K562 (cell line): ENCODE results near the gene NCKIPSD. TPM values are rescaled to one million over a fixed set of nuclear protein-coding genes. Genes with fewer than 3 reads are reported as not detected.

Source experiments
- BRCA1 ChIP-seq, 2 experiments: fragments of 450-650 bp in 1 of 2; sonication (generic) in 1 of 2; formaldehyde crosslinking in 1 of 2; IDR thresholded peaks; 2 replicates each; pipeline versions ENCODE4 v1.5.0 to v1.6.1; 2017 to 2020; ENCODE audit warnings: mild to moderate bottlenecking in 1 of 2, missing genetic modification reagents in 1 of 2
- CBX3 ChIP-seq, 2 experiments: IDR thresholded peaks; 1 replicate in 1 of 2; 2 replicates in 1 of 2; pipeline ENCODE4 v1.6.1; 2012; ENCODE audit warnings: inconsistent platforms in 2 of 2, low read length in 2 of 2, borderline replicate concordance in 1 of 2, control low read depth in 1 of 2
- CXXC5 ChIP-seq: fragments of 250-450 bp; sonication (Bioruptor Pico); IDR thresholded peaks from 2 replicates; pipeline ENCODE4 v1.8.0; 2022; ENCODE audit warnings: inconsistent platforms, mild to moderate bottlenecking, moderate library complexity
- EHMT2 ChIP-seq: fragments of 450-650 bp; IDR thresholded peaks from 2 replicates; pipeline ENCODE4 v1.6.1; 2018; ENCODE audit warnings: antibody characterized with exemption
- FOXP1 ChIP-seq: sonication (generic); formaldehyde crosslinking; IDR thresholded peaks from 2 replicates; pipeline ENCODE4 v1.8.0; 2022; ENCODE audit warnings: mild to moderate bottlenecking, missing genetic modification reagents
- NR3C1 ChIP-seq: sonication (generic); formaldehyde crosslinking; IDR thresholded peaks from 2 replicates; pipeline ENCODE4 v1.8.1; 2022; ENCODE audit warnings: missing genetic modification reagents
- PHF20 ChIP-seq: fragments of 450-650 bp; IDR thresholded peaks from 2 replicates; pipeline ENCODE4 v1.6.1; 2018; ENCODE audit not compliant: partially characterized antibody
- RCOR1 ChIP-seq, 2 experiments: IDR thresholded peaks; 2 replicates each; pipeline ENCODE4 v1.6.1; 2012; ENCODE audit warnings: low read depth in 2 of 2, low read length in 2 of 2, borderline replicate concordance in 1 of 2, improper control_type of control experiment in 1 of 2
- STAT5B ChIP-seq: fragments of 250-450 bp; sonication (Bioruptor Pico); IDR thresholded peaks from 2 replicates; pipeline ENCODE4 v1.8.0; 2021; ENCODE audit warnings: mild to moderate bottlenecking, inconsistent platforms
- XRCC5 ChIP-seq: fragments of 200-400 bp; formaldehyde crosslinking; IDR thresholded peaks from 2 replicates; pipeline ENCODE4 v1.6.1; 2017; ENCODE audit warnings: low read depth, mild to moderate bottlenecking, low read length
- ZC3H8 ChIP-seq: fragments of 450-650 bp; IDR thresholded peaks from 2 replicates; pipeline ENCODE4 v1.6.1; 2017
- ZNF77 ChIP-seq: fragments of 250-450 bp; sonication (Bioruptor Pico); IDR thresholded peaks from 2 replicates; pipeline ENCODE4 v1.5.0; 2020
- polyA plus RNA-seq, 8 experiments: library from polyadenylated mRNA; depleted of rRNA in 4 of 8; stranded (reverse) in 5 of 8; unstranded in 3 of 8; fragments of >200 nt; fragmentation: Nextera tagmentation in 2 of 8; fragmentation: Illumina TruSeq in 1 of 8; extraction: Ambion mirVana in 2 of 8; extraction: Trizol in 1 of 8; gene quantifications; 2 replicates each; pipeline versions ENCODE4 v1.2.1 to v1.2.3, GENCODE V29; 2011 to 2014; ENCODE audit warnings: inconsistent platforms in 1 of 8, missing spikeins in 1 of 8
- total RNA-seq, 7 experiments: library from RNA; depleted of rRNA in 6 of 7; stranded (reverse); fragments of >200 nt in 6 of 7; fragmentation: Illumina TruSeq in 2 of 7; extraction: Trizol in 2 of 7; gene quantifications; 2 replicates each; pipeline versions ENCODE4 v1.2.1 to v1.2.3, GENCODE V29; 2011 to 2021; ENCODE audit warnings: low replicate concordance in 1 of 7
- TF ChIP-seq, protein P1 (sequence below): fragments of 200-800 bp; sonication (Bioruptor generic); IDR thresholded peaks from 2 replicates; pipeline ENCODE4 v1.6.1; 2017; ENCODE audit warnings: missing genetic modification characterization, missing compliant biosample characterization
- TF ChIP-seq, protein P2 (sequence below): sonication (generic); formaldehyde crosslinking; IDR thresholded peaks from 2 replicates; pipeline ENCODE4 v1.8.1; 2023; ENCODE audit warnings: missing genetic modification reagents, mild to moderate bottlenecking, borderline replicate concordance
- TF ChIP-seq, protein P3 (sequence below): sonication (generic); formaldehyde crosslinking; IDR thresholded peaks from 2 replicates; pipeline ENCODE4 v1.9.0; 2022; ENCODE audit warnings: mild to moderate bottlenecking, missing genetic modification reagents
- TF ChIP-seq, protein P4 (sequence below): sonication (generic); formaldehyde crosslinking; IDR thresholded peaks from 2 replicates; pipeline ENCODE4 v1.8.0; 2023; ENCODE audit warnings: mild to moderate bottlenecking, missing genetic modification reagents

Gene NCKIPSD
- total and polyA plus RNA-seq, 9 of the 15 experiments (the other 6 are each of a cell fraction or from before 2014, with no cell fraction given) = 0.49 to 24.4 (median 12.3) TPM

DNA sequence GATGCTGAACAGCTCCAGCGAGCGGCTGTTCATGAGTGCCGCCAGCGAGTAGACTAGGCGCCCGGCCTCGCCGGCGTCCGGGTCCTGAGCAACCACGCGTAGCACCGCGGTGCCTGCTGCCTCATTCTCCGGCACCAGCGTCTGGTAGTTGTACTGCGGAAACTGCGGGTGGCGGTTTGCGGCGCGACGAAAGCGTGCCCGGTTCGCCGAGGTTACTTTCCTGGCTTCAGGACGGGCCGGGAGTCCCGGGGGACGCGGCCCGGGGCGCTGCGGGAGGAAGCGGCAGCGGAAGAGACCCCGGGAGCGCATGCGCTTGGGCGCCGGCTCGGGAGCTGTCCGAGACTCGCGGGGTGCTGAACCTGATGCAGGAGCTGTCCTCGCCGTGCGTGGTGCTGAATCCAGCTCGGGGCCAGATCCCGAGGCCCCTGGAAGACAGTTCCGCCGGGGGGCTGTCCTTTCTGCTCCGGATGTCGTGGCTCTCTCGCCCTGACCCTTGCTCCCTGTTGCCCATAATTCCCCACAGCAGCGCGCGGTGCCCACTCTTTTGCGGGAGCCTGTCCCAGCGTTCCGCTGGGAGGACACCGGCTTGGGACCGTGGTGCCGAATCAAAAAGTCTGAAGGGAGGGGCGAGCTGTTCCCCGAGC, 24.1 kb downstream of the NCKIPSD start (continued):
- 0 out of 3 replicates have a peak, but pooled peaks of 1 of the 2 experiments have one; percentile 51 for TF ChIP-seq CBX3 (IDR thresholded peaks at IDR 0.05; ENCODE audit: borderline replicate concordance in 1 of 2, low read length in 2 of 2)
- no peak for TF ChIP-seq ZC3H8
- TF ChIP-seq EHMT2 = peak; percentile 100
- TF ChIP-seq, protein P1, sequence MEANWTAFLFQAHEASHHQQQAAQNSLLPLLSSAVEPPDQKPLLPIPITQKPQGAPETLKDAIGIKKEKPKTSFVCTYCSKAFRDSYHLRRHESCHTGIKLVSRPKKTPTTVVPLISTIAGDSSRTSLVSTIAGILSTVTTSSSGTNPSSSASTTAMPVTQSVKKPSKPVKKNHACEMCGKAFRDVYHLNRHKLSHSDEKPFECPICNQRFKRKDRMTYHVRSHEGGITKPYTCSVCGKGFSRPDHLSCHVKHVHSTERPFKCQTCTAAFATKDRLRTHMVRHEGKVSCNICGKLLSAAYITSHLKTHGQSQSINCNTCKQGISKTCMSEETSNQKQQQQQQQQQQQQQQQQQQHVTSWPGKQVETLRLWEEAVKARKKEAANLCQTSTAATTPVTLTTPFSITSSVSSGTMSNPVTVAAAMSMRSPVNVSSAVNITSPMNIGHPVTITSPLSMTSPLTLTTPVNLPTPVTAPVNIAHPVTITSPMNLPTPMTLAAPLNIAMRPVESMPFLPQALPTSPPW (CRISPR knock-in tag) = peak; percentile 54; the same call in 1 of the 2 replicates
- TF ChIP-seq ZNF77 (CRISPR knock-in tag) = no peak
- TF ChIP-seq, protein P2, sequence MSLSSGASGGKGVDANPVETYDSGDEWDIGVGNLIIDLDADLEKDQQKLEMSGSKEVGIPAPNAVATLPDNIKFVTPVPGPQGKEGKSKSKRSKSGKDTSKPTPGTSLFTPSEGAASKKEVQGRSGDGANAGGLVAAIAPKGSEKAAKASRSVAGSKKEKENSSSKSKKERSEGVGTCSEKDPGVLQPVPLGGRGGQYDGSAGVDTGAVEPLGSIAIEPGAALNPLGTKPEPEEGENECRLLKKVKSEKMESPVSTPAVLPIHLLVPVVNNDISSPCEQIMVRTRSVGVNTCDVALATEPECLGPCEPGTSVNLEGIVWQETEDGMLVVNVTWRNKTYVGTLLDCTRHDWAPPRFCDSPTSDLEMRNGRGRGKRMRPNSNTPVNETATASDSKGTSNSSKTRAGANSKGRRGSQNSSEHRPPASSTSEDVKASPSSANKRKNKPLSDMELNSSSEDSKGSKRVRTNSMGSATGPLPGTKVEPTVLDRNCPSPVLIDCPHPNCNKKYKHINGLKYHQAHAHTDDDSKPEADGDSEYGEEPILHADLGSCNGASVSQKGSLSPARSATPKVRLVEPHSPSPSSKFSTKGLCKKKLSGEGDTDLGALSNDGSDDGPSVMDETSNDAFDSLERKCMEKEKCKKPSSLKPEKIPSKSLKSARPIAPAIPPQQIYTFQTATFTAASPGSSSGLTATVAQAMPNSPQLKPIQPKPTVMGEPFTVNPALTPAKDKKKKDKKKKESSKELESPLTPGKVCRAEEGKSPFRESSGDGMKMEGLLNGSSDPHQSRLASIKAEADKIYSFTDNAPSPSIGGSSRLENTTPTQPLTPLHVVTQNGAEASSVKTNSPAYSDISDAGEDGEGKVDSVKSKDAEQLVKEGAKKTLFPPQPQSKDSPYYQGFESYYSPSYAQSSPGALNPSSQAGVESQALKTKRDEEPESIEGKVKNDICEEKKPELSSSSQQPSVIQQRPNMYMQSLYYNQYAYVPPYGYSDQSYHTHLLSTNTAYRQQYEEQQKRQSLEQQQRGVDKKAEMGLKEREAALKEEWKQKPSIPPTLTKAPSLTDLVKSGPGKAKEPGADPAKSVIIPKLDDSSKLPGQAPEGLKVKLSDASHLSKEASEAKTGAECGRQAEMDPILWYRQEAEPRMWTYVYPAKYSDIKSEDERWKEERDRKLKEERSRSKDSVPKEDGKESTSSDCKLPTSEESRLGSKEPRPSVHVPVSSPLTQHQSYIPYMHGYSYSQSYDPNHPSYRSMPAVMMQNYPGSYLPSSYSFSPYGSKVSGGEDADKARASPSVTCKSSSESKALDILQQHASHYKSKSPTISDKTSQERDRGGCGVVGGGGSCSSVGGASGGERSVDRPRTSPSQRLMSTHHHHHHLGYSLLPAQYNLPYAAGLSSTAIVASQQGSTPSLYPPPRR (CRISPR knock-in tag) = peak; percentile 97
- TF ChIP-seq, protein P3, sequence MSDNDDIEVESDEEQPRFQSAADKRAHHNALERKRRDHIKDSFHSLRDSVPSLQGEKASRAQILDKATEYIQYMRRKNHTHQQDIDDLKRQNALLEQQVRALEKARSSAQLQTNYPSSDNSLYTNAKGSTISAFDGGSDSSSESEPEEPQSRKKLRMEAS (CRISPR knock-in tag) = peak; percentile 92
- 0 out of 2 replicates have a peak, but pooled peaks have one; percentile 64 for TF ChIP-seq XRCC5
- peak in 1 of 2 experiments; percentile 93; a peak in 2 of 4 replicates for TF ChIP-seq RCOR1 (IDR thresholded peaks at IDR 0.05; ENCODE audit: borderline replicate concordance in 1 of 2, low read depth in 2 of 2, low read length in 2 of 2)
- TF ChIP-seq, protein P4, sequence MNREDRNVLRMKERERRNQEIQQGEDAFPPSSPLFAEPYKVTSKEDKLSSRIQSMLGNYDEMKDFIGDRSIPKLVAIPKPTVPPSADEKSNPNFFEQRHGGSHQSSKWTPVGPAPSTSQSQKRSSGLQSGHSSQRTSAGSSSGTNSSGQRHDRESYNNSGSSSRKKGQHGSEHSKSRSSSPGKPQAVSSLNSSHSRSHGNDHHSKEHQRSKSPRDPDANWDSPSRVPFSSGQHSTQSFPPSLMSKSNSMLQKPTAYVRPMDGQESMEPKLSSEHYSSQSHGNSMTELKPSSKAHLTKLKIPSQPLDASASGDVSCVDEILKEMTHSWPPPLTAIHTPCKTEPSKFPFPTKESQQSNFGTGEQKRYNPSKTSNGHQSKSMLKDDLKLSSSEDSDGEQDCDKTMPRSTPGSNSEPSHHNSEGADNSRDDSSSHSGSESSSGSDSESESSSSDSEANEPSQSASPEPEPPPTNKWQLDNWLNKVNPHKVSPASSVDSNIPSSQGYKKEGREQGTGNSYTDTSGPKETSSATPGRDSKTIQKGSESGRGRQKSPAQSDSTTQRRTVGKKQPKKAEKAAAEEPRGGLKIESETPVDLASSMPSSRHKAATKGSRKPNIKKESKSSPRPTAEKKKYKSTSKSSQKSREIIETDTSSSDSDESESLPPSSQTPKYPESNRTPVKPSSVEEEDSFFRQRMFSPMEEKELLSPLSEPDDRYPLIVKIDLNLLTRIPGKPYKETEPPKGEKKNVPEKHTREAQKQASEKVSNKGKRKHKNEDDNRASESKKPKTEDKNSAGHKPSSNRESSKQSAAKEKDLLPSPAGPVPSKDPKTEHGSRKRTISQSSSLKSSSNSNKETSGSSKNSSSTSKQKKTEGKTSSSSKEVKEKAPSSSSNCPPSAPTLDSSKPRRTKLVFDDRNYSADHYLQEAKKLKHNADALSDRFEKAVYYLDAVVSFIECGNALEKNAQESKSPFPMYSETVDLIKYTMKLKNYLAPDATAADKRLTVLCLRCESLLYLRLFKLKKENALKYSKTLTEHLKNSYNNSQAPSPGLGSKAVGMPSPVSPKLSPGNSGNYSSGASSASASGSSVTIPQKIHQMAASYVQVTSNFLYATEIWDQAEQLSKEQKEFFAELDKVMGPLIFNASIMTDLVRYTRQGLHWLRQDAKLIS (CRISPR knock-in tag) = peak; percentile 99
- TF ChIP-seq NR3C1 (CRISPR knock-in tag) = peak; percentile 100
- TF ChIP-seq PHF20 = no peak
- peak; percentile 91 for TF ChIP-seq CXXC5
- peak; percentile 100 for TF ChIP-seq FOXP1 (CRISPR knock-in tag)
- TF ChIP-seq STAT5B = no peak
- no peak for TF ChIP-seq BRCA1 (IDR thresholded peaks at IDR 0.05)
- peak; percentile 99 for TF ChIP-seq BRCA1 (CRISPR knock-in tag; IDR thresholded peaks at IDR 0.05)
